Measurements from ENCODE around the gene MB21D2. TPM values are rescaled to one million over a fixed set of nuclear protein-coding genes. Genes with fewer than 3 reads are reported as not detected.

Gene MB21D2
- total RNA-seq, 5 donors from 2014 or later (not counting 1 experiment from before 2014, with no cell fraction given): 4.1 to 7.6 (median 5.5) TPM

GRCh38 chr3:192917028-192917403, 640 bp downstream of the MB21D2 start:
- Histone ChIP-seq H3K4me1 (ENCODE audit: control insufficient read depth in 1 of 2, extremely low read depth in 1 of 2, insufficient read depth in 2 of 2, low read length in 2 of 2) (peaks cover 0 to 19% of the 10 kb centered on the region in 2 experiments), H3K9me3 (no peaks in the 10 kb centered on the region), H3K27ac (ENCODE audit: low read length) (peak overlapping the region; percentile 56), H3K4me3 (ENCODE audit: control insufficient read depth in 1 of 2, extremely low read depth in 1 of 2, low read length in 1 of 2) (peak overlapping the region; percentile 61 to 83), H3K36me3 (ENCODE audit: control insufficient read depth in 2 of 2, extremely low read depth in 1 of 2, insufficient read depth in 1 of 2, low read length in 1 of 2) (no peaks in the 10 kb centered on the region), H3K27me3 (replicated peaks in 1 of 2; ENCODE audit: control insufficient read depth in 2 of 2, extremely low read depth in 1 of 2, insufficient read depth in 2 of 2, low read length in 1 of 2) (peaks cover 20 to 22% of the 10 kb centered on the region in 2 experiments)
- POLR2A ChIA-PET: interaction anchor here in 1 of 2 donors (0.5 to 1.4 kb wide), 3 partner anchors 17 to 42 kb away, joined by 3 to 14 read pairs (median 3); no protein-coding TSS in a partner anchor
- Mint-ChIP-seq H3K4me3 (peak overlapping the region; percentile 82 to 98 (median 93)), H3K36me3 (no peaks in the 10 kb centered on the region), H3K9me3 (no peaks in the 10 kb centered on the region), H3K27ac (peak overlapping the region; percentile 76 to 89), H3K27me3 (peaks cover 44 to 50% of the 10 kb centered on the region in 2 donors), H3K4me1 (peaks cover 23 to 47% (median 38%) of the 10 kb centered on the region in 3 donors)
- WGBS (ENCODE audit: insufficient coverage): 2% methylated on average over 30 of the region's 30 CpGs
- CTCF ChIA-PET: interaction anchor here in 1 of 2 donors (0.7 to 2.8 kb wide), 5 partner anchors 18 to 100 kb away, joined by 3 to 9 read pairs (median 4); no protein-coding TSS in a partner anchor
- ATAC-seq (replicated peaks in 1 of 4) (peak; percentile 13 to 63 (median 39)), DNase-seq (peak in 27 of 35 experiments; percentile 2 to 47 (median 22))

GRCh38 chr3:192916371-192917027, 1.2 kb downstream of the MB21D2 start:
- Mint-ChIP-seq H3K9me3 (no peaks in the 10 kb centered on the region), H3K27ac (peak overlapping the region; percentile 76 to 89), H3K27me3 (peaks cover 44 to 50% of the 10 kb centered on the region in 2 donors), H3K36me3 (no peaks in the 10 kb centered on the region), H3K4me3 (peak overlapping the region; percentile 82 to 98 (median 93)), H3K4me1 (peaks cover 23 to 49% (median 38%) of the 10 kb centered on the region in 3 donors)
- ATAC-seq (replicated peaks in 1 of 4) (no peak), DNase-seq (no peak)
- CTCF ChIA-PET: interaction anchor here in 1 of 2 donors (0.7 to 2.8 kb wide), 3 partner anchors 23 to 99 kb away, joined by 3 to 9 read pairs (median 8); no protein-coding TSS in a partner anchor
- Histone ChIP-seq H3K27ac (ENCODE audit: low read length) (no peak overlapping the region), H3K4me3 (ENCODE audit: control insufficient read depth in 1 of 2, extremely low read depth in 1 of 2, low read length in 1 of 2) (peak overlapping the region; percentile 61 to 83), H3K9me3 (no peaks in the 10 kb centered on the region), H3K36me3 (ENCODE audit: control insufficient read depth in 2 of 2, extremely low read depth in 1 of 2, insufficient read depth in 1 of 2, low read length in 1 of 2) (no peaks in the 10 kb centered on the region), H3K4me1 (ENCODE audit: control insufficient read depth in 1 of 2, extremely low read depth in 1 of 2, insufficient read depth in 2 of 2, low read length in 2 of 2) (peaks cover 0 to 19% of the 10 kb centered on the region in 2 experiments), H3K27me3 (replicated peaks in 1 of 2; ENCODE audit: control insufficient read depth in 2 of 2, extremely low read depth in 1 of 2, insufficient read depth in 2 of 2, low read length in 1 of 2) (peaks cover 20 to 22% of the 10 kb centered on the region in 2 experiments)
- 7% methylated on average over 25 of the region's 35 CpGs for WGBS (ENCODE audit: insufficient coverage)
- POLR2A ChIA-PET: no interaction called here

- Mint-ChIP-seq H3K27ac (no peak overlapping the region), H3K27me3 (peaks cover 39 to 50% of the 10 kb centered on the region in 2 donors), H3K4me3 (peak overlapping the region in 2 of 3 donors; percentile 93 to 98), H3K4me1 (peaks cover 23 to 49% (median 38%) of the 10 kb centered on the region in 3 donors), H3K36me3 (no peaks in the 10 kb centered on the region), H3K9me3 (no peaks in the 10 kb centered on the region)
- Histone ChIP-seq H3K27ac (ENCODE audit: low read length) (no peak overlapping the region), H3K27me3 (replicated peaks in 1 of 2; ENCODE audit: control insufficient read depth in 2 of 2, extremely low read depth in 1 of 2, insufficient read depth in 2 of 2, low read length in 1 of 2) (peaks cover 20% of the 10 kb centered on the region in 2 experiments), H3K4me1 (ENCODE audit: control insufficient read depth in 1 of 2, extremely low read depth in 1 of 2, insufficient read depth in 2 of 2, low read length in 2 of 2) (peaks cover 0 to 19% of the 10 kb centered on the region in 2 experiments), H3K36me3 (ENCODE audit: control insufficient read depth in 2 of 2, extremely low read depth in 1 of 2, insufficient read depth in 1 of 2, low read length in 1 of 2) (no peaks in the 10 kb centered on the region), H3K9me3 (no peaks in the 10 kb centered on the region), H3K4me3 (ENCODE audit: control insufficient read depth in 1 of 2, extremely low read depth in 1 of 2, low read length in 1 of 2) (no peak overlapping the region)
- DNase-seq: no peak
- CTCF ChIA-PET: interaction anchor here (0.6 to 1.2 kb wide), 4 partner anchors 16 to 103 kb away, joined by 3 to 4 read pairs (median 4); no protein-coding TSS in a partner anchor
- ATAC-seq (replicated peaks in 1 of 4): no peak
- POLR2A ChIA-PET: interaction anchor here (0.5 to 0.6 kb wide), 2 partner anchors 77 to 682 kb away, joined by 3 read pairs; no protein-coding TSS in a partner anchor
- 57% methylated on average over 1 of the region's 2 CpGs for WGBS (ENCODE audit: insufficient coverage)
Observed at GRCh38 chr3:192915722-192916121, 1.9 kb downstream of the MB21D2 start.

- Mint-ChIP-seq H3K9me3 (no peaks in the 10 kb centered on the region), H3K4me1 (peaks cover 23 to 49% (median 38%) of the 10 kb centered on the region in 3 donors), H3K36me3 (no peaks in the 10 kb centered on the region), H3K27me3 (peaks cover 36 to 49% of the 10 kb centered on the region in 2 donors), H3K4me3 (peak overlapping the region in 2 of 3 donors; percentile 93 to 98), H3K27ac (no peak overlapping the region)
- DNase-seq (no peak), ATAC-seq (replicated peaks in 1 of 4) (no peak)
- ChIA-PET POLR2A (interaction anchor here (0.5 to 1.7 kb wide), 4 partner anchors 11 to 682 kb away, joined by 3 to 4 read pairs (median 3); no protein-coding TSS in a partner anchor), CTCF (interaction anchor here (0.6 to 1.2 kb wide), 4 partner anchors 16 to 102 kb away, joined by 3 to 4 read pairs (median 4); no protein-coding TSS in a partner anchor)
- Histone ChIP-seq H3K4me3 (ENCODE audit: control insufficient read depth in 1 of 2, extremely low read depth in 1 of 2, low read length in 1 of 2) (no peak overlapping the region), H3K9me3 (no peaks in the 10 kb centered on the region), H3K4me1 (ENCODE audit: control insufficient read depth in 1 of 2, extremely low read depth in 1 of 2, insufficient read depth in 2 of 2, low read length in 2 of 2) (peaks cover 0 to 19% of the 10 kb centered on the region in 2 experiments), H3K27ac (ENCODE audit: low read length) (no peak overlapping the region), H3K27me3 (replicated peaks in 1 of 2; ENCODE audit: control insufficient read depth in 2 of 2, extremely low read depth in 1 of 2, insufficient read depth in 2 of 2, low read length in 1 of 2) (peaks cover 20% of the 10 kb centered on the region in 2 experiments), H3K36me3 (ENCODE audit: control insufficient read depth in 2 of 2, extremely low read depth in 1 of 2, insufficient read depth in 1 of 2, low read length in 1 of 2) (no peaks in the 10 kb centered on the region)
- no CpG with 5 or more reads among the region's 3 CpGs for WGBS (ENCODE audit: insufficient coverage)
Observed at GRCh38 chr3:192915304-192915703, 2.4 kb downstream of the MB21D2 start.

- peaks cover 32 to 44% of the 10 kb centered on the region in 2 donors for H3K27me3 Mint-ChIP-seq
- Histone ChIP-seq H3K27ac (ENCODE audit: low read length) (no peak overlapping the region), H3K36me3 (ENCODE audit: control insufficient read depth in 2 of 2, extremely low read depth in 1 of 2, insufficient read depth in 1 of 2, low read length in 1 of 2) (no peaks in the 10 kb centered on the region), H3K27me3 (replicated peaks in 1 of 2; ENCODE audit: control insufficient read depth in 2 of 2, extremely low read depth in 1 of 2, insufficient read depth in 2 of 2, low read length in 1 of 2) (peaks cover 20% of the 10 kb centered on the region in 2 experiments), H3K4me1 (ENCODE audit: control insufficient read depth in 1 of 2, extremely low read depth in 1 of 2, insufficient read depth in 2 of 2, low read length in 2 of 2) (peaks cover 0 to 19% of the 10 kb centered on the region in 2 experiments), H3K9me3 (no peaks in the 10 kb centered on the region), H3K4me3 (ENCODE audit: control insufficient read depth in 1 of 2, extremely low read depth in 1 of 2, low read length in 1 of 2) (no peak overlapping the region)
- peak overlapping the region in 1 of 3 donors; percentile 98 for H3K4me3 Mint-ChIP-seq
- WGBS (ENCODE audit: insufficient coverage): no CpG with 5 or more reads among the region's 2 CpGs
- ChIA-PET POLR2A (interaction anchor here in 1 of 2 donors (0.6 to 1.7 kb wide), 4 partner anchors 11 to 683 kb away, joined by 3 to 7 read pairs (median 4); no protein-coding TSS in a partner anchor), CTCF (interaction anchor here (0.6 to 1.2 kb wide), 5 partner anchors 10 to 102 kb away, joined by 3 to 4 read pairs (median 3); no protein-coding TSS in a partner anchor)
- ATAC-seq (replicated peaks in 1 of 4): no peak
- H3K4me1 Mint-ChIP-seq: peaks cover 20 to 48% (median 38%) of the 10 kb centered on the region in 3 donors
- H3K9me3 Mint-ChIP-seq: no peaks in the 10 kb centered on the region
- no peak for DNase-seq
- H3K27ac Mint-ChIP-seq: no peak overlapping the region
- no peaks in the 10 kb centered on the region for H3K36me3 Mint-ChIP-seq
Observed at GRCh38 chr3:192914848-192915247, 2.8 kb downstream of the MB21D2 start.

GRCh38 chr3:192913540-192913939, 4.1 kb downstream of the MB21D2 start:
- Mint-ChIP-seq H3K36me3 (no peaks in the 10 kb centered on the region), H3K4me1 (peaks cover 11 to 43% (median 36%) of the 10 kb centered on the region in 3 donors), H3K27ac (no peak overlapping the region), H3K27me3 (peaks cover 20 to 32% of the 10 kb centered on the region in 2 donors), H3K9me3 (no peaks in the 10 kb centered on the region), H3K4me3 (no peak overlapping the region)
- DNase-seq (no peak), ATAC-seq (replicated peaks in 1 of 4) (no peak)
- H3K36me3 ChIP-seq (ENCODE audit: control insufficient read depth in 2 of 2, extremely low read depth in 1 of 2, insufficient read depth in 1 of 2, low read length in 1 of 2): no peaks in the 10 kb centered on the region
- ChIA-PET POLR2A (no interaction called here), CTCF (no interaction called here)
- WGBS (ENCODE audit: insufficient coverage): 100% methylated on average over 1 of the region's 4 CpGs
- no peak overlapping the region for H3K4me3 ChIP-seq (ENCODE audit: control insufficient read depth in 1 of 2, extremely low read depth in 1 of 2, low read length in 1 of 2)
- H3K27ac ChIP-seq (ENCODE audit: low read length): no peak overlapping the region
- peaks cover 0 to 19% of the 10 kb centered on the region in 2 experiments for H3K4me1 ChIP-seq (ENCODE audit: control insufficient read depth in 1 of 2, extremely low read depth in 1 of 2, insufficient read depth in 2 of 2, low read length in 2 of 2)
- peaks cover 10 to 20% of the 10 kb centered on the region in 2 experiments for H3K27me3 ChIP-seq (replicated peaks in 1 of 2; ENCODE audit: control insufficient read depth in 2 of 2, extremely low read depth in 1 of 2, insufficient read depth in 2 of 2, low read length in 1 of 2)
- H3K9me3 ChIP-seq: no peaks in the 10 kb centered on the region
